IMR-90 (cell line): Measurements from ENCODE around the gene LRTM1. TPM values are rescaled to one million over a fixed set of nuclear protein-coding genes. Genes with fewer than 3 reads are reported as not detected.

Experiments used
- ATAC-seq: fragments of 200-7000 bp; cut with Tn5 transposase; 2 replicates; pipeline ENCODE4 v1.9.1; 2020; ENCODE audit warnings: low read depth, mild to moderate bottlenecking, moderate library complexity
- BruUV-seq: library from RNA; stranded (reverse); fragments of 400-500 nt; replicated peaks from 2 replicates; lab custom pipeline; 2021; lab: Mats Ljungman, UMichigan
- CTCF ChIA-PET: fragments of 300-600 bp; formaldehyde crosslinking; extraction: SDS; loops from one replicate; lab custom pipeline; 2021; ENCODE audit warnings: antibody characterized with exemption; lab: Yijun Ruan, JAX
- POLR2A ChIA-PET: fragments of 300-600 bp; sonication (Branson Sonifier 250); formaldehyde crosslinking; loops from one replicate; lab custom pipeline; 2022; ENCODE audit warnings: antibody characterized with exemption; ENCODE audit not compliant: unreplicated experiment; lab: Charles Lee
- DNase-seq: peaks from one replicate; pipeline ENCODE4 v3.0.0; 2013
- H2AFZ ChIP-seq: replicated peaks from 2 replicates; pipeline ENCODE3; 2013; ENCODE audit warnings: low read length, mild to moderate bottlenecking; ENCODE audit not compliant: poor library complexity
- H2AK5ac ChIP-seq: 2 replicates; pipeline ENCODE4 v1.6.1; 2013; ENCODE audit warnings: low read depth, low read length, inconsistent platforms
- H2AK9ac ChIP-seq: replicated peaks from 2 replicates; pipeline ENCODE3; 2013; ENCODE audit warnings: mild to moderate bottlenecking, low read depth, low read length, moderate library complexity; ENCODE audit not compliant: poor library complexity
- H2BK120ac ChIP-seq: 2 replicates; pipeline ENCODE4 v1.6.1; 2013; ENCODE audit warnings: low read depth, low read length, inconsistent platforms
- H2BK15ac ChIP-seq: 3 replicates; pipeline ENCODE4 v1.6.1; 2013; ENCODE audit warnings: low read depth, low read length, inconsistent platforms
- H2BK20ac ChIP-seq: 2 replicates; pipeline ENCODE4 v1.6.1; 2013; ENCODE audit warnings: low read depth, mild to moderate bottlenecking, inconsistent platforms, low read length, moderate library complexity
- H2BK5ac ChIP-seq: 2 replicates; pipeline ENCODE4 v1.6.1; 2013; ENCODE audit warnings: mild to moderate bottlenecking, low read depth, low read length, inconsistent platforms; ENCODE audit not compliant: poor library complexity, severe bottlenecking
- H3K14ac ChIP-seq: replicated peaks from 2 replicates; pipeline ENCODE4 v1.6.1; 2013; ENCODE audit warnings: low read depth, low read length, inconsistent platforms
- H3K18ac ChIP-seq: 2 replicates; pipeline ENCODE4 v1.6.1; 2013; ENCODE audit warnings: low read depth, low read length, control low read depth
- H3K23ac ChIP-seq: 2 replicates; pipeline ENCODE4 v1.6.1; 2013; ENCODE audit warnings: low read depth, low read length, inconsistent platforms
- H3K27ac ChIP-seq: 2 replicates; pipeline ENCODE4 v1.5.1; 2013; ENCODE audit warnings: mild to moderate bottlenecking, control low read depth, low read length; ENCODE audit not compliant: insufficient read depth
- H3K27me3 ChIP-seq: 2 replicates; pipeline ENCODE4 v1.6.1; 2013; ENCODE audit warnings: low read length; ENCODE audit not compliant: control insufficient read depth, insufficient read depth
- H3K36me3 ChIP-seq: 2 replicates; pipeline ENCODE4 v1.6.1; 2013; ENCODE audit warnings: low read length, mixed read lengths; ENCODE audit not compliant: control insufficient read depth, insufficient read depth
- H3K4ac ChIP-seq: 2 replicates; pipeline ENCODE4 v1.6.1; 2013; ENCODE audit warnings: low read depth, low read length, inconsistent platforms
- H3K4me1 ChIP-seq: 2 replicates; pipeline ENCODE4 v1.6.1; 2013; ENCODE audit warnings: low read length, mixed read lengths; ENCODE audit not compliant: control insufficient read depth, insufficient read depth
- H3K4me2 ChIP-seq: 2 replicates; pipeline ENCODE4 v1.6.1; 2013; ENCODE audit warnings: low read depth, mild to moderate bottlenecking, control low read depth, low read length, moderate library complexity
- H3K4me3 ChIP-seq: 2 replicates; pipeline ENCODE4 v1.5.1; 2013; ENCODE audit warnings: low read depth, mild to moderate bottlenecking, control low read depth, low read length, moderate library complexity; ENCODE audit not compliant: insufficient read depth
- H3K56ac ChIP-seq: 2 replicates; pipeline ENCODE4 v1.6.1; 2013; ENCODE audit warnings: low read length, inconsistent platforms; ENCODE audit not compliant: insufficient read depth; ENCODE audit errors: extremely low read depth
- H3K79me1 ChIP-seq, 2 experiments: 2 replicates each; pipeline ENCODE4 v1.6.1; 2013; ENCODE audit warnings: low read length in 2 of 2, inconsistent platforms in 1 of 2, low read depth in 1 of 2
- H3K9ac ChIP-seq: 2 replicates; pipeline ENCODE4 v1.6.1; 2013; ENCODE audit warnings: low read depth, low read length, control low read depth
- H3K9me1 ChIP-seq: 2 replicates; pipeline ENCODE4 v1.6.1; 2013; ENCODE audit warnings: low read length, inconsistent platforms; ENCODE audit not compliant: insufficient read depth
- H3K9me3 ChIP-seq: 2 replicates; pipeline ENCODE4 v1.6.1; 2013; ENCODE audit warnings: low read length; ENCODE audit not compliant: control insufficient read depth, insufficient read depth
- H4K20me1 ChIP-seq: 2 replicates; pipeline ENCODE4 v1.6.1; 2013; ENCODE audit warnings: low read length, inconsistent platforms; ENCODE audit not compliant: insufficient read depth
- H4K5ac ChIP-seq: 2 replicates; pipeline ENCODE4 v1.6.1; 2013; ENCODE audit warnings: mild to moderate bottlenecking, low read depth, low read length, control low read depth
- H4K8ac ChIP-seq, 2 experiments: 2 replicates each; pipeline ENCODE4 v1.6.1; 2013; ENCODE audit warnings: low read depth in 2 of 2, low read length in 2 of 2, control low read depth in 1 of 2, inconsistent platforms in 1 of 2
- H4K91ac ChIP-seq: 2 replicates; pipeline ENCODE4 v1.6.1; 2013; ENCODE audit warnings: low read depth, low read length, inconsistent platforms; ENCODE audit not compliant: insufficient read depth
- CEBPB ChIP-seq: IDR thresholded peaks from 2 replicates; pipeline ENCODE4 v1.6.1; 2012; ENCODE audit warnings: low read depth, low read length, improper control_type of control experiment
- CTCF ChIP-seq: conservative IDR thresholded peaks from 2 replicates; pipeline ENCODE4 v1.5.1; 2012; ENCODE audit warnings: mild to moderate bottlenecking, low read depth, low read length, improper control_type of control experiment
- FOS ChIP-seq: fragments of 150-350 bp; IDR thresholded peaks from 2 replicates; pipeline ENCODE4 v1.6.1; 2016; ENCODE audit warnings: low read depth, low read length
- MAZ ChIP-seq: IDR thresholded peaks from 2 replicates; pipeline ENCODE4 v1.6.1; 2012; ENCODE audit warnings: low read depth, mild to moderate bottlenecking, low read length, improper control_type of control experiment, moderate library complexity, borderline replicate concordance
- MXI1 ChIP-seq: IDR thresholded peaks from 2 replicates; pipeline ENCODE4 v1.6.1; 2012; ENCODE audit warnings: low read depth, mild to moderate bottlenecking, low read length, moderate library complexity, borderline replicate concordance
- NFE2L2 ChIP-seq: fragments of 150-350 bp; IDR thresholded peaks from 2 replicates; pipeline ENCODE4 v1.6.1; 2016; ENCODE audit warnings: low read depth, mild to moderate bottlenecking, low read length
- RAD21 ChIP-seq: IDR thresholded peaks from 2 replicates; pipeline ENCODE4 v1.6.1; 2012; ENCODE audit warnings: low read length, improper control_type of control experiment
- RFX5 ChIP-seq: IDR thresholded peaks from 2 replicates; pipeline ENCODE4 v1.8.0; 2012; ENCODE audit warnings: low read depth, mild to moderate bottlenecking, low read length, moderate library complexity
- USF2 ChIP-seq: fragments of 150-350 bp; IDR thresholded peaks from 2 replicates; pipeline ENCODE4 v1.6.1; 2017; ENCODE audit warnings: mild to moderate bottlenecking, antibody characterized with exemption, low read length, low read depth
- WGBS, 2 experiments: methylation state at CpG; one replicate each; pipeline versions ENCODE4 v1.1.5 to v1.1.7; 2013; ENCODE audit warnings: missing lambda C conversion rate in 2 of 2; ENCODE audit not compliant: insufficient read length in 1 of 2; ENCODE audit errors: extremely low coverage in 2 of 2; 5-methylcytosine and 5-hydroxymethylcytosine counted together
- dilution Hi-C: fragments of 300-500 bp; cut with HindIII; formaldehyde crosslinking; loops from one replicate; pipeline ENCODE4 v1.14.3; 2018; ENCODE audit warnings: low sequenced_read_pairs; ENCODE audit not compliant: unreplicated experiment
- in situ Hi-C: fragments of 300-500 bp; cut with MboI; formaldehyde crosslinking; loops from 3 replicates; pipeline ENCODE4 v1.14.3; 2019; ENCODE audit warnings: low sequenced_read_pairs, inconsistent platforms, mixed read lengths
- intact Hi-C: fragments of 100-400 bp; cut with micrococcal nuclease; formaldehyde crosslinking; loops from 2 replicates; pipeline ENCODE4 v1.10.0; 2022
- polyA plus RNA-seq, 3 experiments: library from polyadenylated mRNA; depleted of rRNA; stranded (reverse); fragments of >200 nt; gene quantifications; 2 replicates each; pipeline ENCODE4 v1.2.3, GENCODE V29; 2012; ENCODE audit warnings: low replicate concordance in 1 of 3
- total RNA-seq: library from RNA; depleted of rRNA; stranded (reverse); fragments of >200 nt; gene quantifications from 2 replicates; pipeline ENCODE4 v1.2.3, GENCODE V29; 2012

Gene LRTM1
- total and polyA plus RNA-seq, 2 of the 4 experiments (the other 2 are of a cell fraction) = not detected

GRCh38 chr3:54960082-54960481 lies 32.2 kb upstream of the LRTM1 start:
- dilution Hi-C loops (no loop called here), intact Hi-C loops (no loop called here), in situ Hi-C loops (no loop called here)
- Histone ChIP-seq H3K56ac (no peak overlapping the region), H2BK15ac (peak overlapping the region; percentile 68; the same call in 1 of the 3 replicates), H2BK20ac (0 out of 2 replicates have a peak overlapping the region, but pooled peaks have one; percentile 45), H3K4me3 (no peak overlapping the region), H2AK9ac (no peak overlapping the region), H3K4me2 (no peak overlapping the region), H4K8ac (peak overlapping the region; percentile 21 to 26; a peak in 1 of 4 replicates), H2AK5ac (0 out of 2 replicates have a peak overlapping the region, but pooled peaks have one; percentile 24), H3K4me1 (peaks cover 3% of the 10 kb centered on the region), H4K5ac (no peak overlapping the region; the same call in 1 of the 2 replicates), H3K23ac (peak overlapping the region; percentile 19; the same call in 1 of the 2 replicates), H4K20me1 (no peaks in the 10 kb centered on the region), H3K9ac (no peak overlapping the region), H2BK120ac (peak overlapping the region; percentile 61), H2AFZ (no peak overlapping the region), H3K9me1 (peaks cover 10% of the 10 kb centered on the region), H3K4ac (peak overlapping the region; percentile 53), H4K91ac (peak overlapping the region; percentile 59), H3K36me3 (no peaks in the 10 kb centered on the region), H3K27me3 (no peaks in the 10 kb centered on the region), H3K14ac (peak overlapping the region; percentile 50; the same call in 1 of the 2 replicates), H3K9me3 (no peaks in the 10 kb centered on the region), H3K18ac (peak overlapping the region; percentile 66; the same call in 1 of the 2 replicates), H2BK5ac (peak overlapping the region; percentile 8), H3K79me1 (peaks cover 0 to 6% of the 10 kb centered on the region in 2 experiments; a peak in 1 of 4 replicates), H3K27ac (no peak overlapping the region)
- DNase-seq = no peak
- ATAC-seq = no peak; the same call in 1 of the 2 replicates
- no CpG with 5 or more reads among the region's 1 CpG for WGBS, 2 experiments
- TF ChIP-seq USF2 (no peak), RAD21 (no peak), CEBPB (no peak), NFE2L2 (no peak), CTCF (no peak), RFX5 (no peak), MXI1 (no peak), FOS (no peak), MAZ (no peak)
- POLR2A ChIA-PET = interaction anchor here (0.6 kb wide), 1 partner anchor 241 kb away, joined by 8 read pairs; no protein-coding TSS in a partner anchor
- no TSS peak for BruUV-seq
- CTCF ChIA-PET = interaction anchor here (0.7 to 1.0 kb wide), 2 partner anchors 221 to 660 kb away, joined by 3 read pairs; no protein-coding TSS in a partner anchor
